Stimulated activated CD4-positive, alpha-beta T cell treated with anti-CD3 and anti-CD28 coated beads, Interleukin-4, amount 100 ng/mL, for 48 hours (primary cell): ENCODE data around the gene F12.
"Not testable (repeated sequence)": the region's sequence is repeated elsewhere in the genome, so short reads cannot be mapped to it uniquely, and the experiment has no call there.

Experiments
- DNase-seq, 2 donors: peaks; one replicate each; pipeline ENCODE4 v3.0.0-alpha.2; 2020; ENCODE audit warnings: low read depth in 2 of 2

The F12 gene

DNA sequence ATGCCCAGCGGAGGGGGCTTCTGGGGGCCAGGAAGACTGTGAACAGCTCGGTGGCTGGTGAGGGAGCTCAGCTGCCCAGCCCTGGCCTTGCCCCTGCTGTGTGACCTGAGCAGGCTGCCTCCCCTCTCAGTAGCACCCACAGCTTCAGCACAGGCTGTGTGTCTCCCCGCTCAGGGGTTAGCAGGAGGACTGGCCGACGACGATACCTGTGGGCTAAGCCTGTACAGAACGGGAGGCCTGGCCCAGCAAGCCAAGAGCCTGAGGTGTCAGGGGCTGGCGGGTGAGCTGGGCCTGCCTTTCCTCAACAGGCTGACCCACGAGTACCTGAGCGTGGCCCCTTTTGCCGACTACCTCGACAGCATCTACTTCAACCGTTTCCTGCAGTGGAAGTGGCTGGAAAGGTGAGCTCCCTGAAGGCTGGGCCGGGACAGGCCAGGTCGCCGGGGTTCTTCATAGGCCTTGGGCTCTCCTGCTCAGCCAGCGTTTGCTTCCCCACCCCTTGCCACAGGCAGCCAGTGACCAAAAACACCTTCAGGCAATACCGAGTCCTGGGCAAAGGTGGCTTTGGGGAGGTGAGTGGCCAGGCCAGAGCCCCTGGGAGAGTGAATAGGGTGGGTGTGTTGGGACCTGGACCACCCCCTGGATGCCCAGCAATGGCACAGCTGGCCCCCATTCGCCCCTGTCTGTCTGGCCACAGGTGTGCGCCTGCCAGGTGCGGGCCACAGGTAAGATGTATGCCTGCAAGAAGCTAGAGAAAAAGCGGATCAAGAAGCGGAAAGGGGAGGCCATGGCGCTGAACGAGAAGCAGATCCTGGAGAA lies 23.7 kb upstream of the F12 start:
- no peak for DNase-seq

DNA sequence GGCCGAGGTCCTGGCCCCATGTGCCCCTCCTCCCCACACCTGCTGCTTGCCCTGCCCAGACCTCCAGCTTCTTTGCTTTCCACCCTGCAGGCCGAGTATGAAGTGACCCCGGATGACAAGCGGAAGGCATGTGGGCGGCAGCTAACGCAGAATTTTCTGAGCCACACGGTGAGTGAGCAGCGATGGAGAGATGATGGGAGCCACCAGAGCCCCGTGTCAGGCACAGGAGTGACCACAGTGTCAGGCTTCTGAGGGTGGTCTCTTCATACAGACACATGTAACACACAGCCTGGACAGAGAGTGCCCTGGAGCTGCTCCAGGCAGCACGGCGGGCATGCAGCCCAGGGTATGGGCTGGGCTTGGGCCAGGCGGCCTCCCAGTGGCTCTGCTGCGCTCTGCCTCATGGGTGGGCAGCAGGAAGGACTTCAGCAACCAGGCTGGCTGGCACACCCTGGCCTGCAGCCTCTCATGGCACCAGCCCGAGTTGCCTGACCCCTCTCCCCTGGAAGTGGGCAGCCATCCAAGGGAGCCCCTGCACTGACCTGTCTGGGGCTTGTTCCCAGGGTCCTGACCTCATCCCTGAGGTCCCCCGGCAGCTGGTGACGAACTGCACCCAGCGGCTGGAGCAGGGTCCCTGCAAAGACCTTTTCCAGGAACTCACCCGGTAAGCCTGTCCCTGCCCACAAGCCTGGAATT lies 22.9 kb upstream of the F12 start:
- peak; percentile 52 to 58 for DNase-seq

DNA sequence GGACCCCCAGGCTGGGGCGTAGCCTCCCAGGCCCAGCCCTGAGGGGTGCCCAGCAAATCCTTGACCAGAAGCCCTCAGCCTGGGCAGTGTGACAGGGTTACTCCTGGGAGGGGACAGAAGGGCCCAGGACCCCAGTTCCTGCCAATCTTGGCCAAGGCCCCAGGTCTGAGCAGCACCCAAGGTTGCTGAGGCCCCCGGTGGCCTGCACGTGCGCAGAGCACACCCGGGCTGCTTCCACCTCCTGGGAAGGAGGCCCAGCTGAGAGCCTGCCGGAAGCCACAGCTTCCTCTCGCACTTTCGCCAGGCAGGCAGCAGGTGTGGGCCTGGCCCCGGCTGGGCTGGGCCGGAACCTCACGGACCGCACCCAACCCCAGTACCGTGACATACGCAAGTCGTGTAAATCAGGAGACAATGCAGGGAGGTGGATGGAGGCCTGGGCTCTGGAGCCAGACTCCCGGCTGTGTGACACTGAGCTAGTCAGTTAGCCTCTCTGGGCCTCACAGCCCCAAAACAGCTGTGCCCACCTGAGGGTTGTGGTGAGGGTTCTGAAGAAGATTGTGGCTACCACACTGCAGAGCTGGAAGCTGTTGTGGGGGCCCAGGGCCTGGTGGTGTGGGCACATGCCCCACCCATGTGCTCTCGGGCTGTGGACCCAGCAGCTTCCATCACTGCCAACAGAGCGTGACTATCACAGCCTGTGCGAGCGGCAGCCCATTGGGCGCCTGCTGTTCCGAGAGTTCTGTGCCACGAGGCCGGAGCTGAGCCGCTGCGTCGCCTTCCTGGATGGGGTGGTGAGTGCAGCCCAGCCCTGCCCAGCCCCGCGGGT lies 22.2 kb upstream of the F12 start:
- peak; percentile 65 to 71 for DNase-seq

DNA sequence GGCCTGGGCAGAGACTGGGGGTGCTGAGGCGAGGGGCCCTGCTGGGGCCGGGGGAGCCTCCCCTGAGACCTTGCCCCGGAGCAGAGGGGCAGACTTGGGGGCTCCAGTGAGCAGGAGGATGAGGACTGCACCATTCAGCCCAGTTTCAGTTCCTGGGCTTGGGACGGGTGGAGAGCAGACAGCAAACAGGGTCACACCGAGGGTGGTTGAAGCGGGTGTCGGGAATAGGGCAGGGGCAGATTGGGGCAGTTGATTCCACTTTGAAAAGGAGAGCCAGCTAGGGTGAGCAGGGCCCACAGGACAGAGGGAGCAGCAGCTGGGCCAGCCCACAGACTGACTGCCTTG lies 21.6 kb upstream of the F12 start:
- no peak for DNase-seq

DNA sequence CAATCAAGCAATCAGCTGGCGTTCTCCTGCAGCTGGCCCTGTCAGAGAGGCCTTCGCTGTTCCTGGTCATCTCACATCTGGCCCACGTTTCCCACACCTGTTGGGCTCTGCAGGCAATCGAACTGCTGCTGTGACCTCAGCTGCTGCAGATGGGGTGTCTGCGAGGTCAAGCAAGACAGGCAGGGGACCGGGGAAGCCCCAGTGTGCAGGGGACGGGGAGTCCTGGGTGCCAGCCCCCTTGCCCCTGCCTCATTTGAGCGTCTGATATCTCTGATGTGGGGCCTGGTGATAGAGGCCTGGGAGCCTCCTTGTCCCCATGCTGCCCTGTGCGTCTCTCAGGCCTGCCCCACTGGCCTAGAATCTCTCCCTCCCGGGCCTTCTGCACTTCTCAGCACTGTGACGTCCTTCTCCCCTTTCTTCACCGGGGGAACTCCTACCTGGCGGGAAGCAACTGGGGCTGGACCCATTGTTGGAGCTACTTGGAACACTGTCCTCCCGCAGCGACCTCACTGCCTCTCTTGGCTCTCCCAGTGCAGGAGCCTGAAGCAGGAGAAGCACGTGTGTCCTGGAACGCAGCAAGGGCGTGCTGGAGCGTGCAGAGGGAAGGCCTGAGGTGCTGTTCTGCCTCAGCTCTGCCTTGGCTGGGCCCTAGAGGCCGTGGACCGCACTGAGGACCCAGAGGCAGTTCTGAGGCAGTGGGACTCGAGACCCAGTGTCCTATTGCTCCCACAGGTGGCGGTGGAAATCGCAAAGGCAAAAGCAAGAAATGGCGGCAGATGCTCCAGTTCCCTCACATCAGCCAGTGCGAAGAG lies 21.0 kb upstream of the F12 start:
- no peak for DNase-seq

DNA sequence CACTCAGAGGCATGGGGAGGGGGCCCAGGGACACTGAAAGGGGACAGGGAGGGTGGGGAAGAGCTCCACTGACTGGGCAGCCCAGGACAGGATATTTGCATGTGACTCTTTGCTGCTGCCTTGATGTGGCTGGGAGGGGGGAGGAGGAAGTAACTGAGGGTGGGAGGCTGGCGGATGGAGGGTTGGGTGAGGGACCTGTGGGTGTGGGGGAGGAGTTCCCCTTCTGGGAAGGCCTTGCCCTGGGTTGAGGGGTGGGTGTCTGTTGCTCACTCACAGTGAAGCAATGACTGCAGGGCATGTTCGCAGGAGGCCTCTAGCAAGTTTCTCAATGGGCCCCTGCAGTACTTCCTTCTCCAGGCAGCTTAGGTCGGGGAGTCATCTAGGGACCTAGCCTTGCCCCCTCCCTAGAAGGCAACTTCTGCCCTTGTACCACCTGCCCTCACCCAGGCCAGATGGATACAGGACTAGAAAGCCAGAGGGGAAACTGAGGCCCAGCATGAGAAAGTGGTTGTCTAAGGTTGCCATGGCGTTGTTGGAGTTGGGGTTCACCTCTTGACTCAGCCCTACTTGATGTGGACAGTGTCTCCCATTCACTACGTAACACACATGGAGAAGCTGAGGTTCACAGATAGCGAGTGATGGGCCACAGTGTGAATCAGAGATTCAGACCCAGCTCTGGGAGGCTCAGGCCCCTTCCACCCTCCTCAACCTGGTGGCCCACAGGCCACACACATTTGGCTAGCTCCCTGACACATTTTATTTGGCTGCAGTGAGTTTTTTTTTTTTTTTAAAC lies 20.1 kb upstream of the F12 start:
- peak; percentile 82 to 89 for DNase-seq

DNA sequence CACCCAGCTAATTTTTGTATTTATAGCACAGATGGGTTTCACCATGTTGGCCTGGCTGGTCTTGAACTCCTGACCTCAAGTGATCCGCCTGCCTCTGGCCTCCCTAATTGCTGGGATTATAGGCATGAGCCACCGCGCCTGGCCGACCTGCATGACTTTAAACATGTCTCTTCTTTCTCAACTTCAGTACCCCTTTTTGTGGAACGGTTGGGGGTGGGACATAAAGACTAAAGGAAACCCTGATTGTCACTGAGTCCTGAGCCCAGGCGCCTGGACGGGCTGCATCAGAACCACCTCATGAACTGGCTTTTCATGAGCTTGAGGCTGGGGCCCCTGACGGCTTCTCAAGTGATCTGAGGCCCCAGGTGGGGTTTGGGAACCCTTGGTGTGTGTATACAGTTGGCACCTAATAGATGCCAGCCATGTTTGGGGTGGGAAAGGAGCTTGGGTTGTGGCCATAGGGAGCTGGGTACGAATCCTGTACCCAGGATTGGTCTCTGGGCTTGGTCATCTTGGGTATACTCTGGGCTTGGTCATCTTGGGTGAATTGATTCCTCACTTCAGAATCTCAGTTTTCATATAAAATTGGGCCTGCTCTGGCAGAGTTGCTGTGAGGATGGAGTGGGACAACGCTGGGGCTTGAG lies 19.3 kb upstream of the F12 start:
- DNase-seq = no peak

DNA sequence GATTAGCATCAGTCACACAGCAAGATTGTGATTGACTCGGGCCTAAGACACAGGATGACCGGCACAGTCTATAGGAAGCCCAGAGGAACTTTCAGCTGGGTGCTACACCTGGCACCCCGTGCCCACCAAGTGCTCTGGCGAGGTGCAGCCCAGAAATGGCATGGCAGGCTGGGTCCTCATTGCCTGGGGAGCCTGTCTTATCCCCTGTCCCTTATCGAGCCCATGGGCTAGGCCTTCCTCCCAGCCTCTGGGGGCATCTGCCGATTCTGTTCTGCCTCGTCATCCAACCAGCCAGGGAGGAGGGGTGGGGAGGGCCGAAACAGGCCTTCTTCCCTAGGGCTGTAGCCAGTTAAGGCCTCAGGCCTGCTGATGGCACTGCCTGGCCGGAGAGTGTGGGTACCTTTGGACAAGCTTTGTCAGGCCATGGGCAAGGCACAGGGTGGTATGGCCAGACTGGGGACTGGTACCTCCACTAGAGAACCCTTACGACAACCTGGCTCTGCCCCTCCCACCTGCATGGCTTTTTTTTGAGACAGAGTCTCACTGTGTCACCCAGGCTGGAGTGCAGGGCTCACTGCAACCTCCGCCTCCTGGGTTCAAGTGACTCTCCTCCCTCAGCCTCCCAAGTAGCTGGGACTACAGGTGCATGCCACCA lies 18.7 kb upstream of the F12 start:
- DNase-seq = no peak

DNA sequence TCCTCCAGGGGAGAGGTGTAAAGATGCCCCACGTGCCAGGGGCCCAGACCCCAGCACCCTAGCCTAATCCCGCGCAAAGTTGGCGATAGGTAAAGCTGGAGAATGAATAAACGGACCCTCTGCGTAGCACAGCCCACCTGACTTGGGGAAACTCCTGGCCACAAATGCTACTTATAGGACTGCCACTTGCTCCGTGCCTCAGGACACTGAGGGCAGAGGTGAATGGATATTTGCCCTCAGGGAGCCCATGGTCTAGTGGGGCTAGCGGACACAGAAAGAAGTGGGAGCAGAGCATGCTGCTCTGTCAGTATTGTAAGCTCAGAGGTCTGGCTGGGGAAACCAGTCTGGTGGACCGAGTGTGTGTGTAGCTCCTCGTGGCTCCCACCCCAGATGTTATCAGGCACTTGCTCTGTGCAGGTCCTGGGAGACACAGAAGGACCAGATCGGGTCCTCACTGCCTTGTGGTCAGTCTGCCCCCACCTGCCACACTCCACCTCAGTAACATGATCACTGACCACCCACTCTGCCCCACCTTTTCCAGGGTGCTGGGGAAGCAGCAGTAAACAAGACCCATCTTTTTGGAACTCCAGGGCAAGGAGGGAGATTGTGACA lies 18.0 kb upstream of the F12 start:
- DNase-seq = no peak

DNA sequence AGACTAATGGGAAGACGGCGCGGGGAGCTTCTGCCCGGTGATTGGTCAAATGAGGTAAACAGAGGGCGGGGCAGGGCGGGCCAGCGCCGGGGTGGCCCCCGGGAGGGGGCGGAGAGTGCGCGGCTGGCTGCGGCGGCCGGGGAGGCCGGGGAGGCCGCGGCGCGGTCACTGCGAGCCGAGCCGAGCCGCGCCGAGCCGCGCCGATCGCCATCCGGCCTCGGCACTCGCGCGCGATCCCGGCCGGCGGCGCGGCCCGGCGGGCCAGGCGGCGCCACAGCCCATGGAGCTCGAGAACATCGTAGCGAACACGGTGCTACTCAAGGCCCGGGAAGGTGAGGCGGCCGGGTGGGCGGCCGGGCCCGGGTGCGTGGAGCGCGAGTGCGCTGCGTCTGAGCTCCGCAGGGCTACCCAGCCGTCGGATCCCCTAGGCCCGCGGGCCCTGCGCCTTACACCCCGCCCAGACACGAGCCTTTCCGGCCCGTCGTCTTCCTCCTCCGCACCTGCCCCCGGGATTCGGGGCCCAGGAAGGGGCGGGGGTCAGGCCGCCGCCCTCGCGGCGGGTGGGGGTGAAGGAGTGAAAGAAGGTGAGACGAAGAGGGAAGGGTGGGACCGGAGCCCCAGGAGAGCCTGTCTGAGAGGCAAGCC lies 17.3 kb upstream of the F12 start, which contains the start of gene GRK6:
TSS of gene GRK6 (plus strand) at position 111 of the 645 bp plus-strand sequence. CDS start at position 281, 170 bp downstream.
- peak in 1 of 2 donors; percentile 51 for DNase-seq

DNA sequence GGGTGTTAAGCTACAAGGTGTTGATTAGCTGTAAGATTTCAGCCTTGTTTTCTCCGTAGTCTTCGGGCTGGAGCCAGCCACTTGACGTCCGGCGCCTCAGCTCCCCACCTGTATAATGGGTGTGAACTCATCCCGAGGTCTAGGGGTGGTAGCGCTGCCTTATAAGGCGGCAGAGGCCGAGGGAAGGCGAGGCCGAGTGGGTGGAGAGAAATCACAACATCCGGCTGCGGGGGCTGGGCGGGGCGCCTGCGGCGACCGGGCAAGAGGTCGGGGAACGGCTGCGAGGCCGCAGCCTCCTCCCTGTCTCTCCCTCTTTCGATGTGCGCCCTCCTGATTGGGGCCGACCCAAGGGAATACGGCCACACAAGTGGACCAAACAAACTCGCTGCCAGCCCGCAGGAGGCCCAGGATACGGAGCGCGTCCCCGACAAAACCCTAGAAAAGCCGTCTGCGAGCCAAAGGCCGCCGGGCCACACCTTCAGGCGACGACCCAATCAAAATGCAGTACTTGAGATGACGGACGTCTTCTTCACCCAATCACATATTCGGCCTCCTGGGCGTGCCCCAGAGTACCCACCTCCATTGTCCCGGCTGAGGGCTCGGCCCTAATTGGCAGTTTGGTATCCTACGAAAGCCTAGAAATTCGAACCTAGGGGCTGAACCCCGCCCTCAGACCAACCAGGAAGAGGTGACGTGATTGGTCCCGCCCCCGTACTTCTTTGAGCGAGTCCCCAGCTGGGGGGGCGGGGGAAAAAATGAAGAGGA lies 16.6 kb upstream of the F12 start:
- peak; percentile 98 to 100 for DNase-seq

DNA sequence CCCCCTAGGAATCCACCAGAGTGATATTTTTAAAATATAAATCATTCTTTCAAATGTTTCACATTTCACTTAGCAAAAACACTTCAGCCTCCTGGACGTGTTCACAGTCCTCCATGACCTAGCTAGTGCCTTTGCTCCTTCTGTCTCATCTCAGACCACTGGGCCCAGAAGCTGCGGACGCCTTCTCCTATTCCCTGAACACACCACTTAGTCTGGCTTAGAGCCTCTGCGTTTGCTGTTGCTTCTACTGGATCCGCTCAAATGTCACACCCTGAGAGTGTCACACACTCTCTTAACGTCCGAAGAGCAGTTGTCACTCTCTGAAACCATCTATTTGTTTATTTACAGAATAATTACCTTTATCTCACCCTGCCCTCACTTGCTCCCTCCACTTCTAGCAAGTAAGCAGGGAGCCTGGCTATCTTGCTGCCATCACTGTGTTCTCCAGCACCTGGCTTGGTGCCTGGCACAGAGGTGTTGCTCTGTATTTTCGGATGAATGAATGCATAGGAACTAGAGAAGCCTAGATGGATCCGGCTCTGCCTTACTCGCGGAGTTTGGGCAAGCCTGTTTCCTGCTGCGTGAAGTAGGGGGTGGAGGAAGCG lies 15.9 kb upstream of the F12 start:
- no peak for DNase-seq

DNA sequence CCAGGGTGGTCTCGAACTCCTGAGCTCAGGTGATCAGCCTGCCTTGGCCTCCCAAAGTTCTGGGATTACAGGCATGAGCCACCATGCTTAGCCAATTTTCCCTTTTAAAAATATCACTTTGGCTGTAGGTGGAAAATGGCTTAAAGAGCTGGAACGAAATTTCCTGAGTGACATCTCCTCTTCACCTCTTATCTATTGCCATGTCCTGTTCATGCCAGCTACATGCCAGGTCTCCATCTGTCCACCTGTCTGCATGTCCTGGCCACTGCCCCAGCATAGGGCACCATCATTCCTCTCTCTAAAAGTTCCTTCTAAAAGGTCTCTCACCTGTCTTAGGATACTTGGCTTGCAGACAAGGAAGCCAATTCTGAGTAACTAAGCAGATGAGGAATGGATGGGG lies 14.3 kb upstream of the F12 start:
- DNase-seq = no peak

DNA sequence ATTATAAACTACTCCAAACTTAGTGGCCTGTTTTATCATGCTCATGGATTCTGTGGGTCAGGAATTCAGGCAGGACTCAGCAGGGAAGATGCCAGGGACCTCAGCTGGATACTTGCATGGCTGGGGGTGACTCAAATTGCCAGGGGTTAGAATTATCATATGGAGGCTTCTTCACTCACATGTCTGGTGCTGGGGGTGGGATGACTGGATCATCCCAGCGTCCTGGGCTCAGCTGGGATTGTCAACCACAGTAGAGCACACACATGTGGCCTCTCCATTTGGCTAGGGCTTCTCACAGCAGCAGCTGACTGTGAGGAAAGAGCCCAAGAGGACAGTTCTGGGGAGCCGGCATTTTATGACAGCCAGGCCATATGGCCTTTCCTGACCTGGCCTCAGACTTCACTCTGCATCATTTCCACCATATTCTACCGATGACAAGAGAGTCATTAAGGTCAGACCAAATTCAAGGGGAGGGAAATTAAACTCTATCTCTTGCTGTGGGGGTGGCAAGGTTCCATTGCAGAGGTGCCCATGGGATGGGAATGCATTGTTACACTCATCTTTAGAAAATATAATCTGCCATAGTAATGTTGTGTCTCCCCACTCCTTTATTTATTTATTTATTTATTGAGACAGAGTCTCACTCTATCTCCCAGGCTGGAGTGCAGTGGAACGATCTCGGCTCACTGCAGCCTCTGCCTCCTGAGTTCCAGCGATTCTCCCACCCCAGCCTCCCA lies 11.9 kb upstream of the F12 start:
- no peak for DNase-seq

DNA sequence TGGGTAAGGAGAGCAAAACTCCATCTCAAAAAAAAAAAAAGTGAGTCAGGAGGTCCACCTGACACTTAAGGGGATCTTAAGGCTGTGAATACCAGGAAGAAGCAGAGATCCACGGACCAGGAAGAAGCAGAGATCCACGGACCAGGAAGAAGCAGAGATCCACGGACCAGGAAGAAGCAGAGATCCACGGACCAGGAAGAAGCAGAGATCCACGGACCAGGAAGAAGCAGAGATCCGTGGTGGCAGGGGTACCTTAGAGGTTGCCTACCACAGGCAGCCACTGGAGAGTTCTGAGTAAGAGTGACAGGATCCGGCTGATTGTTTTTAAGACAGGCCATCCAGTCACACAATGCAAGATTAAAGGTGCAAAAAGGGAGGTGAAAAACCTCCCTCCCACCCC lies 11.1 kb upstream of the F12 start:
- DNase-seq = not testable (repeated sequence)

DNA sequence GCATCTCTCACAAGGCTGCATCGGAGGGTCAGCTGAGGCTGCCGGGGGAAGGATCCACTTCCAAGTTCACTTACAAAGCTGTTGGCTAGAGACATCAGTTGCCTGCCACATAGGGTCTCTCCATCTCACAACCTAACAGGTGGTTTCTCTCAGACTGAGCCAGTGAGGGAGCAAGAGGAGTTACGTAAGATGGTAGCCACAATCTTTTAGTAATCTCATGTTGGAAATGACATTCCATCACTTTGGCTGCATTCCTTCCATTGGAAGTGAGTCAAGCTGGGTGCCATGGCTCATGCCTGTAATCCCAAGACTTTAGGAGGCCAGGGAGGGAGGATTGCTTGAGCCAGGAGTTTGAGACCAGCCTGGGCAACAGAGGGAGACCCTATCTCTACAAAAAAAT lies 9.7 kb upstream of the F12 start:
- no peak for DNase-seq

DNA sequence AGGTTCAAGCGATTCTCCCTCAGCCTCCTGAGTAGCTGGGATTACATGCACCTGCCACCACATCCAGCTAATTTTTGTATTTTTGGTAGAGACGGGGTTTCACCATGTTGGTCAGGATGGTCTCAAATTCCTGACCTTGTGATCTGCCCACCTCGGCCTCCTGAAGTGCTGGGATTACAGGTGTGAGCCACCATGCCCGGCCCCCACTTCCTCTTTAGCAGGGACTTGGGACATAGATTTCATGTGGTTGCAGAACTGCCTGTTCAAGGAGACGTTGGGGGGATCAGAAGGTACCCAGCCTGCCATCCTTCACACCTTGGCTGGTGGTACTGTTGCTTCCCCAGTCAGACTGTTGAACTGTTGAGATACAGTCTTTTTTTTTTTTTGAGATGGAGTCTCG lies 7.7 kb upstream of the F12 start:
- DNase-seq = not testable (repeated sequence)
